ENCODE results near the gene KRTAP10-7.

- TF ChIP-seq CTCF (IDR thresholded peaks at IDR 0.05) (no peak), POLR2A (IDR thresholded peaks at IDR 0.05) (no peak)
These were observed 16.7 kb downstream of the KRTAP10-7 start for GRCh38 chr21:44617071-44617501.
